ENCODE measurements around the gene BBOX1. TPM values are rescaled to one million over a fixed set of nuclear protein-coding genes. Genes with fewer than 3 reads are reported as not detected.
A peak's percentile ranks its signal among the peaks of the same experiment; 100 is the strongest.
"Not testable (repeated sequence)": the region's sequence is repeated elsewhere in the genome, so short reads cannot be mapped to it uniquely, and the experiment has no call there.

Gene BBOX1
- total RNA-seq, 1 experiment from 2014 or later, result 0.29 TPM

DNA sequence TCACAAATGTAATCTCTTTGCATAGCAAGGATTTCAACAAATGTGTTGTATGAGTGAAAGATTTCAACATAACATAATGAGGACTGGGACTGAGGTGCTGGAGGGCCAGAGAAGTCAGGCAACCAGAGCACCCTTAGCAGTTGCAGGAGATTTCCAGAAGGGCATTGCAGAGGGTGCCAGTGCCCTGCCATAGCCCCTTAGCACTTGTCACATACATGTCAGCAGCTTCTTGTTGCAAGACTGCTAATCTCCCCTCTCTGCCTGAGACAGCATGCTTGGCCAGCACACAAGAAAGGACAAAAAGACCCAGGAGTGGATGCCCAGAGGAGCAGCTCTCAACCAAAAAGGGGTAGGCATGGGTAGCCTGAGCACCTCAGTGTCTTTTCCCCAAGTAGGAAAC is 43.2 kb downstream of the BBOX1 start:
- DNase-seq (ENCODE audit: low spot score), result no peak

DNA sequence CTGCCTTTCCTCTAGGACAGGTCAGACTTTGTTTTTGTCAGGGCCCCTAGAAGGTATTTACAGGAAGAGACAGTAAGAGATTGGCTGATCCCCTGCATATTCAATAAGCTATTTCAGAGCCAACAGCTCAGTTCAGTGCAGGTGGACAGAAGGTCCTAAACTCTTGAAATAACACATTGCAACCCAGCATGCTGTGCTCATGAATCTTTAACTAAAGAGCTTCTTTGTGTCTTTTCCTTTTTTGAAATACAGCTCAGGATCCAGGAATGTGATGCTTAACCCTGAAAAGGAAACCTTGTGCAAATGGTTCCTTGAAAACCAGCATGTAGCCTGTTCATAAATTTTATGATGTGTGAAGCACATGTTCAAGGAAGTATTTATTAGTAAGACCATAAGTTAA is 43.9 kb downstream of the BBOX1 start:
- no peak for DNase-seq (ENCODE audit: low spot score)

DNA sequence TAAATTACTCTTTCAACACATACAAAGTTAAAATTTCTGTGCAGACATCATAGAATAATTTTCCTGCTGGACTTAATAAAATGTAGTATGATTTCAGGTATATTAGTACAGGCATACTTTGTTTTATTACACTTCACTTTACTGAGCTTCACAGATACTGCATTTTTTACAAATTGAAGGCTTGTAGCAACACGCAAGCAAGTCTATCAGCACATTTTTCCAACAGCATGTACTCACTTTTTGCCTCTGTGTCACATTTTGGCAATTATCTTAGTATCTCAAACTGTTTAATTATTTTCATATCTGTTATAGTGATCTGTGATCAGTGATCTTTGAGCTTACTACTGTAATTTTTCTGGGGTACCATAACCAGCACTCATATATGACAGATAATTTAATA is 44.5 kb downstream of the BBOX1 start:
- no peak for DNase-seq (ENCODE audit: low spot score)

DNA sequence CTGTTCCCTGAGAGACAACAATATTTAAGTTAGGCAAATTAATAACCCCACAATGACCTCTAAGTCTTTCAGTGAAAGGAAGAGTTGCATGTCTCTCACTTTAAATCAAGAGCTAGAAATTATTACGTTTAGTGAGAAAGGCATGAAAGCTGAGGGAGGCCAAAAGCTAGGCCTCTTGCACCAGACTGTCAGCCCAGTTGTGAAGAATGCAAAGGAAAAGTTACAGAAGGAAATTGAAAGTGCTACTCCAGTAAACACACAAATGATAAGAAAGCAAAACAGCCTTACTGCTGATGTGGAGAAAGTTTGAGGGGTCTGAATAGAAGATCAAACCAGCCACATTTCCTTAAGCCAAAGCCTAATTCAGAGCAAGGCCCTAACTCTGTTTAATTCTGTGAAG is 45.0 kb downstream of the BBOX1 start:
- DNase-seq (ENCODE audit: low spot score), result no peak

DNA sequence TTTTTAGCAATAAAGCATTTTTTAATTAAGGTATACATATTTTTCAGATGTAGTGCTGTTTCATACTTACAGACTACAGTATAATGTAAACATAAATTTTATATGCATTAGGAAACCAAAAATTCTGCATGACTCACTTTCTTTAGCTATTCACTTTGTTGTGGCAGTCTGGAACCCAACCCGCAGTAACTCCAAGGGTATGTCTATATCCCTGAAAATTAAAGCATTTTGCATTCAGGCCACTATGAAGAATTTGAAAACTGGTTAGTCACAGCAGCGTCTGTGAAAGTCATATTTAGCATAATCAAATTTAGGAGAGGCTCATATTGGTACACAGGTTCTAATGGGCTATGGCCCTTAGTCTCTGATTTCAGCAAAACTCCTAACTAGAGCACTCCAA is 46.8 kb downstream of the BBOX1 start:
- DNase-seq (ENCODE audit: low spot score), result no peak

DNA sequence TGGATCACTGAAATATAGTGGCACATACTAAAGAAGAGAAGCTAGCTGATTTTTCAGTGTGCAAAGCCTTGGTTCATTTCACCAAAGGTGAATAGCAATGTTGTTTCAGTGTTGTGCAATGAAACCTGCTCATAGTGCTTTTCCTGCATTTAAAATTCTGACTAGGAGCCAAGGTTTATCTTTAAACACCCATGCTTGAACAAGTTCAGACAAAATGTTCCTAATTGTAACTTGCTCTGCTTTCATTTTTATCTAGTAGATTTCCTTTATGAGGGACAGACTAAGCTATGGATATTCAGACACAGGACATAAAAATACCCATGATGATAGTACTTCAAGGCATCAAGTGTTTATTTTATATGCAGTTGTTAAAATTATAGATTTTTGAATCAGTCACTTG is 47.7 kb downstream of the BBOX1 start:
- DNase-seq (ENCODE audit: low spot score), result no peak

DNA sequence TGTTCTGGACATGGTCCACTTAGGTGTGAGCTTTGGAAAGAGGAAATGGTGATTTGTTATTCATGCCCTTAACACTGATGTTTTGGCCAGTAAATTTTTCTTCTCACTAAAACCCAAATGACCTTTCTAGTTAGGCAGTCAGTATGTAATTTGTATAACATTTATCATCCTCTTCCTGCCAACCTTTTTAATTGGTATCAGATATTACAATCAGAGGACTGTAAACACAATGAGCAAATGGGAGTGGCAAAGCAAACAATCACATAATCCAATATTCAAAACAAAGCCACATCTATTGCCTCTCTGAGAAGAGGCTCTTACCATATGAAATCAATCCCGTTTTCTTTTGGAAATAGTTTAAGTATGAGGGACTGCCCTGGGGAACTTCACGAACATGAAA is 49.1 kb downstream of the BBOX1 start:
- no peak for DNase-seq (ENCODE audit: low spot score)

DNA sequence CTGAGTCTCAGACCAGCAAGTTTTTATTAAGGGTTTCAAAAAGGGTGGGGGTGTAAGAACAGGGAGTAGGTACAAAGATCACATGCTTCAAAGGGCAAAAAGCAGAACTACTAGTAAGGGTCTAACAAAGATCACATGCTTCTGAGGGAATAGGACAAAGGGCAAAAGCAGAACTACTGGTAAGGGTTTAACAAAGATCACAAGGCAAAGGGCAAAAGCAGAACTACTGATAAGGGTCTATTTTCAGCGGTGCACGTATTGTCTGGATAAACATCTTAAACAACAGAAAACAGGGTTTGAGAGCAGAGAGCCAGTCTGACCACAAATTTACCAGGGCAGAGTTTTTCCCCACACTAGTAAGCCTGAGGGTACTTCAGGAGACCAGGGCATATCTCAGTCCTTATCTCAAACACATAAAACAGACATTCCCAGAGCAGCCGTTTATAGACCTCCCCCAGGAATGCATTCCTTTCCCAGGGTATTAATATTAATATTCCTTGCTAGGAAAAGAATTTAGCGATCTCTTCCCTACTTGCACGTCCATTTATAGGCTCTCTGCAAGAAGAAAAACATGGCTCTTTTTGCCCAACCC is 49.8 kb downstream of the BBOX1 start:
- not testable (repeated sequence) for DNase-seq (ENCODE audit: low spot score)

DNA sequence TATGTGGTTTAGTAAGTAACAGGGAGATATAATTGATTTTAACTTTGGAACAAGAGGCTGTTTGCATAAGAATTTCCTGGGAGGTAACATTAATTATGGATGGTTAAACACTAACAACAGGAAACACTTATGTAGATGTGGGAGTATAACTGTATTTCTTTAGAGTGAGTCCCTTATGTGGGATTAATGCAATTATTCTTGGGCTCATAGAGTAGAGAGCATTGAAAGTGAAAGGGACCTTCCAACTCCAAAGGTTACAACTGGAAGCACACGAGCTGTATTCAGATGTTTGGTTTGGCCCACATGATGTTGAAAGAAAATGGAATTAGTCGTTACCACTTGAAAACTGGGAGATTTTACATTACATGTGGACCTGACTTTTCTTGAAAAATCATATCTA is 53.5 kb downstream of the BBOX1 start:
- no peak for DNase-seq (ENCODE audit: low spot score)

DNA sequence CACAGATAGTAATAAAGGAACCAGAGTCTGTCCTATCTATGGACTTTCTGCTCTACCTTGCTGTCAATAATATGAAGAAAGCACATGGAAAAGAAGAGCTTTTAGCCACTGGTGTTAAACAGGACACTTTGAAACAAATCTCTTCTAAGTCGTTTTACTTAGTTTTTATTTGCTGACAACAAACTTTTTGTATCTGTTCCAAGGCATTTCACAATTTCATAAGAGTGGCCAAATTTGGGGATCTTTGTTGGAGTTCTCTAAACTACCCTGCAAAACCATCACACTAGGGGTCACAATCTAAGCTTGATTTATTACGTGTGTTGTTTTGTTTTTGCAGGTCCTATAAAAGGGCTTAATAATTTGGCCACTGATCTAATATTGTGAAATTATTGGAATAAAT is 54.4 kb downstream of the BBOX1 start:
- no peak for DNase-seq (ENCODE audit: low spot score)

DNA sequence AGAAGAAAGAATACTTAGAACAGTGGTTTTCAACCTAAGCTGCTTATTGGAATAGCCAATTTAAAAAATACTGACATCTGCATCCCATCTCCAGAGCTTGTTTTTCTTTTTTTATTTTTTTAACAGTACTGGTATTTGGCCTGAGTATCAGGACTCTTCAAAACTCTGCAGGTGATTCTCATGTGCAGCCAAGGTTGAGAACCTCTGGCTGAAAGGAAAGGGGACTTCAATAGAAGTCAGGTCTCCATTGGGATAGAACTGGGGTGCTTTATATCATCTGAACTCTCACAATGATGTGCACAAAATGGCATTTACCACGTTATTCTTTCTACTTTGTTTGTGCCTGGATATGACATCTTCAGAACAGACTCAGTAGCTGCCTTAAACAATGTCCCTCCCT is 55.3 kb downstream of the BBOX1 start:
- DNase-seq (ENCODE audit: low spot score), result no peak

DNA sequence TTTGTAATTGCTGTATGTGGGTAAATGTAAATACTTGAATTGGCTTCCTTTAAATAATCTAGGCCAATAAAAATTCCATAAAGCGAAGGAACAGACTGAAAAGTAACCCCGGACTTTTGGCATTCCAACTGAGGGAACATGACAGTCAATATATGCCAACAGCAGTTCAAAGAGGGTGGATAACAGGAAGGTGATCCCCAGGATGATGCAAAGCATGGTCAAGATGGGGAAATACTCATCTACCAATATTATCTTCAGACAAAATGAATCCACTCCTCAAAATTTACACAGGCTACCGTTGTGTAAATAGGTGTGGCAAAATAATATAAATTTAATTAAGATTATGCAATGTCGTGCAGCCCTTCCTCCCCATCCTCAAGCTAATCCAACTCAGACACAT is 56.9 kb downstream of the BBOX1 start:
- no peak for DNase-seq (ENCODE audit: low spot score)

DNA sequence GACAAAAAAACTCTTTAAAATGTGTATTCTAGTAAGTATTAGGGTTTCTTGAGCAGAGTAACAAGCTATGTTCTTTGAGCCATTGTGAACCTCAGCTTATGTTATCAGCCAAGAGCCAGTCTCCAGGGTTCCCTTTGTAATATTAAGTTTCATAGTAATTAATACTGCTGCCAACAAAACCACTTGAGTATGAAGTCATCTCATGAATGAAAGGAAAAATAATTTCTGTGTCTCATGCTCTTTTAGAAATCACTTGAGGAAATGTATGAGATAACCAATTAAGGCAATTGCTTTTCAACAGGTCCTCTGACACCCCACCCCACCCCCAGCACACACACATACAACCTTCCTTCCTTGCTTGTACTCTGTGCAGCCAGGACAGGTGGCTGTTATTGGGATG is 59.9 kb downstream of the BBOX1 start:
- no peak for DNase-seq (ENCODE audit: low spot score)

DNA sequence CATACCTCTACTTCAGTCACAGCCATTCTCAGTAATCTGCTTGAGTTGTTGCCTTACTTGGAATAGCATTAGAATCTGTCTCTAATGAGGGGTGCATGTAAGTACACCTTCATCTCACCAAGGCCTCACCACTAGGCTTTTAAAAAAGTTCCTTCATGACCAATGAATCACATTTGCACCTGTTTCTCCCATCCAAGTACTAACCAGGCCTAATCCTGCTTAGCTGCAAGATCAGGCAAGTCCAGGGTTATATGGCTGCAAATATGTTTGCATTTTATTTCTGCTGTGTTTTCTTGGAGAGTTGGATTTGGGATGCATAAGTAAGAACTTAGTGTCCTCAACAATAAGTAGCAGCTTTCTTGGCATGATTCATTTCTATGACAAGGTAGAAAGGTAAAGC is 66.9 kb downstream of the BBOX1 start:
- DNase-seq (ENCODE audit: low spot score), result no peak

DNA sequence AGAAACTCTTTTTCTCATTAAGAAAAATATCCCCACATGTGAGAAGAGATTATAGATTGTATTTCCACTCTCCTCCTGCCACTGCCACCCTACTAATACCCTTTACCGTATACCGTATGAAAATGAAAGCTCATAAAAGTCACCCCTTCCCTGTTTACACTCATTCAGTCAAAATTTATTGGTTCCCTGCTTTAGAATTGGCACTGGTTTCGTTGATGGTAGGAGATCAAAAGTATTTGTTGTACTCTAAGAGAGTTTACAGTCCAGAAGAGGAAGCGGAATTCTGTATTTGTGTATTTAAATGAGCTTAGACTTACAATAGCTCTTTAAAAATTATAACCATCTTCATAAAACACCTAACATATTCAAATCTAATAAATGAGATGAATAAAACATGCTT is 68.2 kb downstream of the BBOX1 start:
- DNase-seq (ENCODE audit: low spot score), result no peak

DNA sequence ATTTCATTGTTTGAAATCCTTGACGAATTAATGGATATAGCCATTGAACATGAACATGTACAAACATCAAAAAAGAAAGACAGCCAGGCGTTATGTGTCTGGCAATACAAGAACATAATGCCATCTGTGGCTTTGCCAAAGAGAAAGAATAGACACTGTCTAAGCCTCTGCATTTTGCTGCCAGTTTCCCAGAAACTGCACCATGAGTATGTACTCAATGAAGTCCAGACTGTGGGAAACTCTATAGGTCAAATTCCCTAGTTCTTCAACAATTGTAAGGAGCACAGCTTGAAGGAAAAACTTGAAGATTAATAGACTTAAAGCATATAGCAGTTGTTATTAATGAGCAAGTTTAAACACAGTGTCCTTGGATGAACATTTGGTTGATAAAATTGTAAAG is 71.3 kb downstream of the BBOX1 start:
- DNase-seq (ENCODE audit: low spot score), result no peak

DNA sequence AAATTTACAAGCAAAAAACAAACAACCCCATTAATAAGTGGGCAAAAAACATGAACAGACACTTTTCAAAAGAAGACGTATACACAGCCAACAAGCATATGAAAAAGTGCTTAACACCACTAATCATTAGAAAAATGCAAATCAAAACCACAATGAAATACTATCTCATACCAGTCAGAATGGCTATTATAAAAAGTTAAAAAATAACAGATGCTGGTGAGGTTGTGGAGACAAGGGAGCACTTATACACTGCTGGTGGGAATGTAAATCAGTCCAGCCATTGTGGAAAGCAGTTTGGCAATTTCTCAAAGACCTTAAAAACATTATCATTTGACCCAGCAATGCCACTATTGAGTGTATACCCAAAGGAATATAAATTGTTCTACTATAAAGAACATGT is 72.3 kb downstream of the BBOX1 start:
- DNase-seq (ENCODE audit: low spot score), result no peak

DNA sequence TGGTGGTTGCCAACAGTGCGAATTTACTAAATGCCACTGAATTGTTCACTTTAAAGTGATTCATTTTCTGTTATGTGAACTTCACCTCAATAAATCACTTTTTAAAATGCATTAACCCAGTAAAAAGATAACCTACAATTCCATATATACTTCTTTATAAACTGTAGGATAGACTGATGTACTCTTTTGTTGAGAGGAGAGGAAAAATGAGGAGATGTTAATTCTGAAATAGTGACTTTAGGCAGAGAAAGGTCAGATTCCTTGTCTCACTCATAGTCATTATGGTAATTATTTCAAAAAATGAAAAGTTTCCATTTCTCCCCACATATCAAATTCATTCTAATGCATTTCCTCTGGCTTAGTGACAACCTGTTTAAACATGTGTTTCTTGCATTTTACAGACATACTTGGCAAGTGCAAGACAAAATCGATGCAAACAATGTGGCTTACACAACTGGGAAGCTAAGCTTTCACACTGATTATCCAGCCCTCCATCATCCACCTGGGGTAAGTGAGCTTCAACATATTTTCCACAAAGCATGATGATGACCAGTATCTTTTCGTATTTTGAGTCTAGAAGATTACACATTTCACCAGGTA is 74.5 kb downstream of the BBOX1 start:
- no peak for DNase-seq (ENCODE audit: low spot score)

DNA sequence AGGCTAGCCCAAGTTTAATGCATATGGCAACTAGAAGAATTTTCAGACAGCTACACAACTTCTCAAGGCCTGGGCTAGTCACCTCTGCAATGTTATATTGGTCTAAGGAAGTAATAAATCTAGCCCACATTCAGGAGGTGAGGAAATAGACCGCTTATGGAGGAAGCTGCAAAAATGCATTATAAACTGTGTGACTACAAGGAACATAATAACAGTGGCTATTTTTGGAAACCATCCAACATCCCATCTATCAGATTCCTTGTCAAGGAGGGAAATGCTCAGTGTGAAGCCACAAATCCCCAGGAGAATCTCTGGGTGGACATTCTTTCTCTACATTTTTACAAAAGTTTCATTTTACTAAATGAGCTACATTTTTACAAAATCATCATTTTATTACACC is 76.1 kb downstream of the BBOX1 start:
- DNase-seq (ENCODE audit: low spot score), result peak; percentile 23

DNA sequence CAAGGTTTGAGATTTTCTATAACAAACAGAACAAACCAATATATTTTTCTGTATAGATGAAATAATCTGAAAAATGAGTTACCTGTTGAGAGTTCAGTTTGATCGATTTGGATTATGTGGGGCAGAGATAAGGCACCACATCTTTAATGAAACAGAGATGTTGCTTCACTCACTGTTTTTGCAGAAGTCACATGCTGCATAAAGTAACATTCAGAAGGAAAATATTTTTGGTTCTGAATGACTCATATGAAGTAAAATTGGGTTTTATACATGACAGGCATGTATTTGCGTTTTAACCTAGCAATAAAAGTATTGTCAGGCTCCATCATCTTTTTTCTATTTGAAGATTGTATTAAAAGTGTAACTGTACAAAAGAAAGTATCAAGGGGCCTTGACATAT is 77.8 kb downstream of the BBOX1 start:
- no peak for DNase-seq (ENCODE audit: low spot score)

DNA sequence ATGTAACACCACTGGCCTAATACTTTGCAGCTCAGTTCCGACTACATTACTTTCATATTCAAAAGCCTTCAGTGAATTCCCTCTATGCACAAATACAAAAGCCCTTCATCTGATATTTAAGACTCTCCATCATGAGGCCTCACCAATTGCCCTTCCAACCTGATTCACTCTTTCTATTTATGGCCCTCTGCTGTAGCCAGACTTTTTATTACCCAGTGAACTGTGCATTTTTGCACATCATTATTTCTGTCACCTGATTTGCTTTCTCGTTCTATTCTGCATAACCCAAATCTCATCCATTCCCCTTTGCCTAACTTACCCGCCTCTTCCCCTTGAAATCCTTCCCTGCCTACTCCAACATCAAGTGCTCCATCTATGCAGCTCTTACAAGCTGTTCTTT is 78.3 kb downstream of the BBOX1 start:
- DNase-seq (ENCODE audit: low spot score), result no peak

DNA sequence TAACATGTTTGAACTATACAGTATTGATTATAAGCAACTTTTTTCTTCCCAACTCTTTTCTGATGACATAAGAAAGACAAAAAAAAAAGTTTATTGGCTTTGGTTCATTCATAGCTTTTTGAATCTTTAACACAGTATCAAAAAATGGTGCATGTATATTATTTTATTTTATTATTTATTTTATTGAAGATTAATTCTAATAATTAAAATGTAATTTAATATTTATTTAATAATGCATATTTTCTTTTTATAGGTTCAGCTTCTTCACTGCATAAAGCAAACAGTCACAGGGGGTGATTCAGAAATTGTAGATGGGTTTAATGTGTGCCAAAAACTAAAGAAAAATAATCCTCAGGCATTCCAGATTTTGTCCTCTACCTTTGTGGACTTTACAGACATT is 78.8 kb downstream of the BBOX1 start:
- DNase-seq (ENCODE audit: low spot score), result no peak

DNA sequence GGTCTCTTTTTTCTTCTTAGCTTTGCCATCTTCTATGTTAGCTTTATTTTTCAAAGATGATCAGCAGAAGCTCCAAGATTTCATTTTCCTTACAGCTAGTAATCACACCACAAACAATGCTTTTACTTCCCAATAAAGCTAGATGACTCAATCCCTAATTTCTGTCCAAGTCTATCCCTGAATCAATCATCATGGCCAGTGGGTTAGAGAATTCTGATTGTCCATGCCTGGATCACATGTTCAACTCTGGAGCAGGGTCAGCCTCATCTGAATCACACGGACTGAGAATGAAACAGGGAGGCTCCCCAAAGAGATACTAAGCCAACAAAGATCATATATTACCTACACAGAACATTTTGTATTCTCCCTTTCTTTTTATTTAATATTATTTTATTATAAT is 79.6 kb downstream of the BBOX1 start:
- DNase-seq (ENCODE audit: low spot score), result no peak

DNA sequence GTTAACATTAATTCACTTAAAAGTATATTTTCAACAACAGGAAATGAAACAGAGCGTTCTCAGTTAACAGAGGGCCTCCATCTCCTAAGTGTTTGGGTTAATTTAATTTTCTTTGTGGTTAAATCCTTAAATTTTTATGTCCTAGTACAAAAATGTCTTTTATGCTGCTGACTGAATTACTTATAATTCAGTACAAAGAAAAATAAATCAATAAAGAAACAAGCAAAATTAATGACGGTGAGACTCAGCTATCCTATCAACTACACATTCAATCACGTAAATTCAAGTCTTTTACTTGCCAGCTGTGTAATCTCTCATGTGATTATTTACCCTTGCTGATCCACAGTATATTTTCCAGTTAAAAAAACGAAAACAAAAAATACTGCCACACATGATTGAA is 81.4 kb downstream of the BBOX1 start:
- no peak for DNase-seq (ENCODE audit: low spot score)

Measured in H4 (cell line).